Left lobe of liver (tissue), 2 donors: ENCODE results near the gene UGDH. TPM values are rescaled to one million over a fixed set of nuclear protein-coding genes. Genes with fewer than 3 reads are reported as not detected.
"Not testable (repeated sequence)": the region's sequence is repeated elsewhere in the genome, so short reads cannot be mapped to it uniquely, and the experiment has no call there.

ENCODE experiments used
- ATAC-seq: fragments of 200-7000 bp; cut with Tn5 transposase; one replicate; pipeline ENCODE4 v1.9.1; 2020; ENCODE audit warnings: mild to moderate bottlenecking, moderate library complexity
- DNase-seq: peaks from one replicate; pipeline ENCODE4 v3.0.0-alpha.2; 2020; ENCODE audit warnings: low spot score
- total RNA-seq: library from RNA; stranded (reverse); gene quantifications from one replicate; pipeline ENCODE4 v1.2.1, GENCODE V29; 2021
- donor health status: DM: no; HTN: no; CAD: no; lungs with moderate emphysema.
- donor health status: DM: no; HTN: yes; CAD: no.

UGDH gene
- total RNA-seq, 1 donor from 2014 or later = 225 TPM

- ATAC-seq (no peak), DNase-seq (no peak)
These were observed 29.1 kb downstream of the UGDH start for GRCh38 chr4:39497909-39498726.

DNA sequence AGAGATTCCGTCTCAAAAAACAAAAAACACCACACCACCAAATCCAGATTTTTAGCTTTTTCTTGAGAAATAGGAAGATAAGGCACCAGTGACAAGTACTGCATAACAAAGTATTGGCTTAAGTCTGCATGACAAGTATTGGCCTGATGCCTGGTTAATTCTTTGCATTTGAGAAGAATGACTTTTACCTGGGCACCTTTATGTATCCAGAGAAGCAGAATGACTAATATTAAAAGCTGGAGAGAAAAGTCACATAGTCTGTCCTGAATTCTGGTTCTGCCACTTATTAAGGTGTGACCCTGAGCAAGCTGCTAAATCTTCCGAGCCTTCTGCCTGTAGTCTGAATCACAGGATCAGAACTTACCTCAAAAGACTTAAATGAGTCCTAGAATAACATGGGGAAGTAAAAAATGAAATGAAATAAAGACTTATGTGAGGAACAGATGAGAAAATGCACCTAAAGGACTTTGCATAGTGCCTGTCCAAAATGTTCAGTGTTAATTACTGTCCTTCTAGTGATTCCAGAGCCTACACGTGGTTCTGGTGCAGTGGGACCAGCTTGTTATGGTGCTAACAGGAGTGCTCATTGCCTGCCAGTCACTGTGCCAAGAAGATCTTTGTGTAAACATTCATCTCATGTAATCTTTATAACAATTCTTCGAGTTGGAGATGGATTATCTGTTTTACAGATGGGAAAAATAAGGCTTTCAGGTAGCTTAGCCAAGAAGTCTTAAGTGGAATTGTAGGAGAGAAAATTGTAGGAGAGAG lies 31.6 kb downstream of the UGDH start:
- peak; percentile 62 for ATAC-seq
- no peak for DNase-seq

DNA sequence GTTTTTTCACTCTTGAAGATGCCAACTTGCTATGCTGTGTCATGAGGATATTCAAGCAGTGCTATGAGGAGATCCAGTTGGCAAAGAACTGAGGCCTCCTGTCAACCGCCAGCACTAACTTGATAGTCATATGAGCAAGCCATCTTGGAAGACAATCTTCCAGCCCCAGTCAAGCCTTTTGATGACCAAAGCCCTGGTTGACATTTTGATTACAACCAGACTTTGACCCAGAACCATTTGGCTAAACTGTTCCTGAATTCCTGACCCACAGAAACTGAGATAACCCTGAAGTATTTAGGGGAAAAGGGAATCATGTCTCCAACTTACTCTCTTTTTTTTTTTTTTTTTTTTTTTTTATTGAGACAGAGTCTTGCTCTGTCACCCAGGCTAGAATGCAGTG lies 32.9 kb downstream of the UGDH start:
- no peak for DNase-seq
- peak; percentile 22 for ATAC-seq

DNA sequence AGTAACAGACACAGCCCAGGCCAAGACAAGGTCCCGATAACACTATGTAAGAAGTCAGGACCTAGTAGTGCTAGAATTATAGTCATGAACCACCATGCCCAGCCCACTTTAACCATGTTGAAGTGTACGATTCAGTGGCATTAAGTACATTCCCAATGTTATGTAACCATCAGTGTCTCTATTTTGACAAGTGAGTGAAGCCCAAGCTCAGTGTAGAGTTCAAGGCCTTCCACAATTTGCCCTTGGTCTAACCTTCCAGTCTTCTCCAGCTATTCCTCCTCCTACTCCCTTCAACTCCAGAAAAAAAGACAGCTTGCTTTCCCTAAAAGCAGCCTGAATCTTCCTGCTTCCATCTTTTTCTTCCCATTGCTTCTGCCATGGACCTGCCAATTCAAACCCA lies 36.9 kb downstream of the UGDH start:
- no peak for DNase-seq
- ATAC-seq = no peak

- ATAC-seq = no peak
These were observed 40.9 kb downstream of the UGDH start for GRCh38 chr4:39486221-39486804.

DNA sequence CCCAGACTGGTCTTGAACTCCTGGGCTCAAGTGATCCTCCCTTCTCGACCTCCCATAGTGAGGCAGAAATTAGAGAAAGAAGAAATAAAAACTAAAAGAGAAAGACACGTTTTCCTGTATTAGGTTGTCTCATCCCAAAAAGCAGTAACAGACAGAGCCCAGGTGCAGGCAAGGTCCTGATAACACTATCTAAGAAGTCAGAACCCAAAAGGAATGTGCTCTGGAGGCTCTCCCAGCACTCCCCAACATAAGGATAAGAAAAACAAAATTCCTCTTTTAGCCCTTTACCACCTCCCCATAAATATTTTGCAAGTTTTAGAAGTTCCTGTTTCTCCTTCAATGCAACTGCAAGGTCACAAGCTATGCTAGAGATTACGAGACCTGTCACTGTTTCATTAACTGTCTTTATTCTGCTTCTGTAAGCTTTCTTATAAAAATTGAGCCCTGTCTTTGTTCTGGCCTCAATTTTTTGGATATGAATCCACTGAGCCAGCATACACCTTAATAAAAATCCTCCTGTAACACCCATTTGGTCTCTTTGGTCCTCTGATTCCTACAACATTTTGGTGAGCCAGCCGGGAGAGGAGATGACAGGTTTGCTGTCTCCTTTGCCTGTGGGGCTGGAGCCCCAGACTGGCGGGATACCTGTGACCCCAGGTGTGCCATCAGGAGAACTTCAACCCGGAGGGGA lies 42.5 kb downstream of the UGDH start:
- DNase-seq (no peak), ATAC-seq (no peak)

More at GRCh38 chr4:39486221-39486804, 40.9 kb downstream of the UGDH start:
- DNase-seq = no peak

DNA sequence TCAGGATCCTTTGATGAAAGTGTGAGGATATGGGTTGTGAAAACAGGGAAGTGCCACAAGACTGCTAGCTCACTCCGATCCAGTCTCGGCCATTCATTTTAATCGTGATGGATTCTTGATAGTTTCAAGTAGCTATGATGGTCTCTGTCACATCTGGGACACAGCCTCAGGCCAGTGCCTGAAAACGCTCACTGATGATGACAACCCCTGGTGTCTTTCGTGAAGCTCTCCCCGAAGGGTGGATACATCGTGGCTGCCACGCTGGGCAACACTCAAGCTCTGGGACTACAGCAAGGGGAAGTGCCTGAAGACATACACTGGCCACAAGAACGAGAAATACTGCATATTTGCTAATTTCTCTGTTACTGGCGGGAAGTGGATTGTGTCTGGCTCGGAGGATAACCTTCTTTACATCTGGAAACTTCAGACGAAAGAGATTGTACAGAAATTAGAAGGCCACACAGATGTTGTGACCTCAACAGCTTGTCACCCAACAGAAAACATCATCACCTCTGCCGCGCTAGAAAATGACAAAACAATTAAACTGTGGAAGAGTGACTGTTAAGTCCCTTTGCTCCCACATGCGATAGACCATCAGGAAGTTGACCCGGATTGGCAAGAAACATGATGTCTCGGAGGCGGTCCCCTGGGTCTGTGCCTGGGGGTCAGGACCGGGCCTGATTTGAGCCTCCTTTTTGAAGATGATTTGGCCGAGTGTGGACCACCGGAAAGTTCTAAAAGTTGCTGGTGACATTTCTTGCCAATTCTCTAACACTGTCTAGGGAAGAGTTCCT lies 46.1 kb downstream of the UGDH start:
- ATAC-seq = peak; percentile 28
- DNase-seq = no peak

GRCh38 chr4:39480251-39480650 lies 47.0 kb downstream of the UGDH start:
- ATAC-seq = no peak

GRCh38 chr4:39476187-39476895 lies 50.9 kb downstream of the UGDH start:
- ATAC-seq = no peak

More at GRCh38 chr4:39480251-39480650, 47.0 kb downstream of the UGDH start:
- no peak for DNase-seq

GRCh38 chr4:39472396-39472795 lies 54.8 kb downstream of the UGDH start:
- ATAC-seq = no peak
- no peak for DNase-seq

More at GRCh38 chr4:39476187-39476895, 50.9 kb downstream of the UGDH start:
- DNase-seq = no peak

DNA sequence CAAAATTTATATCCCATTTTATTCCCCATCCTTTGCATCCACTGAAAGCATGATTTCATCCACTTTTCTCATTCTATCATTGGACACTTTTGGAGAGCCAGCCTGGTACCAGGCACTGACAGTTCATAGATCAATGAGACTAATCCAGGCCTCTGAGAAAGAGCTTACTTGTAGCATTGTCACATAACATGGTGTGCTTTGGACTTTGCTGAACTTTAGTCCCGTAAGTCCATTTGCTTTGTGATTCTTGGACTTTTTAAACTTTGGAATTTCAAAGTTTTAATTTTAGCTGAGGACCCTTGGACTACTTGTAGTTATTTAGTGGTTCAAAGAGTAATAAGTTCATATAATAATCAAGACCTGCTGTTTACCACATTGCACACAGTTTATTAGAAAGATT lies 56.8 kb downstream of the UGDH start:
- peak; percentile 62 for ATAC-seq
- no peak for DNase-seq

- peak; percentile 77 for ATAC-seq
- DNase-seq = peak; percentile 64
These were observed 57.7 kb downstream of the UGDH start for GRCh38 chr4:39469429-39470077.

- peak; percentile 9 for ATAC-seq
- no peak for DNase-seq
These were observed 59.8 kb downstream of the UGDH start for GRCh38 chr4:39467464-39467863.

GRCh38 chr4:39466747-39467146 lies 60.5 kb downstream of the UGDH start:
- ATAC-seq (peak; percentile 62), DNase-seq (peak; percentile 59)

- ATAC-seq (no peak), DNase-seq (no peak)
These were observed 62.2 kb downstream of the UGDH start for GRCh38 chr4:39464886-39465501.

- ATAC-seq (peak; percentile 89), DNase-seq (peak; percentile 97)
These were observed 68.5 kb downstream of the UGDH start, which contains the start of the genes LIAS and RPL9 for GRCh38 chr4:39458505-39459300. TSS of gene LIAS (plus strand) at chr4:39459056. CDS start at chr4:39459118, 62 bp downstream. TSS of gene RPL9 (minus strand) at chr4:39458922. CDS start at chr4:39458439, 483 bp downstream.

GRCh38 chr4:39458161-39458504 lies 69.1 kb downstream of the UGDH start:
- ATAC-seq = peak; percentile 1
- not testable (repeated sequence) for DNase-seq
